CD4-positive, alpha-beta T cell treated with Interleukin-21 for 1 hour (primary cell): ENCODE data around the gene MKI67.
"Not testable (repeated sequence)": the region's sequence is repeated elsewhere in the genome, so short reads cannot be mapped to it uniquely, and the experiment has no call there.

ENCODE experiments used
- DNase-seq: peaks from one replicate; pipeline ENCODE4 v3.0.0-alpha.2; 2020

Gene MKI67

DNA sequence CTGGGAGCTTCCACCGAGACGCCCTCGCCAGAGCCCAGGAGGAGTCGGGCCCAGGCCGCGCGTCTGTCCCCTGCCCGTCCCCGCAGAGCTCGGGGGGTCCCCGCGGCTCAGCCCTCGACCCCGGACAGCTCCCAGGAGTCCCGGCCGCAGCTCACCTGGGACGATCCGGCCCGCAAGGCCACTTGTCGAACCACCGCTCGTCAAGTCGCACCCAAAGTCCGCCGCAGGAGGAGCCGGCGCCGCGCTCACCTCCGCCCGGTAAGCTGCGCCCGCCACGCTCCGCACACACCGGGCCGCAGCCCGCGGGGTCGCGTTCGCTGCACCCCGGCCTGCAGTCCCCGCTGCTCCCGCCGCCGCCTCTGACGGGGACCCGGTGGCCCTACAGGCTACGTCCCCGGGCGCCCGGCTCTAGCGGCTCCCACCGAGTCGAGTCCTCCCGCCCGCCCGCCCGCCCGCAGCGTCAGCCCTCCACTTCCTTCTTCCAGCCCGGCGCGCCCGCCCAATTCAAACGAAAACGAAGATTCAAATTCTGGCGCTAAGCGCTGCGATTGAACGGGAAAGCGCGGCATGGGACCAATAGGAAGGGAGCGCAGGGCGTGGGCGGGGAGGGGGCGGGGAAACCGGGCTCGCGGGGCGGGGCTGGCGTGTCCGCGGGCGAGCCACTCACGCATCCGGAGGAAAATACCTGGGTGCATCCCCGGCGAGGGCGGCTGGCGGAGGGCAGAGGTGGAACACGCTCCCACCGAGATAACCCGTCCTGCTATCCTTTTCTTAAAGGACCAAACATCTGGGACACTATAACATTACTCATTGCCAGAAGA lies at the start of gene MKI67:
Gene MKI67 (minus strand): TSS at position 480 of the 821 bp plus-strand sequence. CDS start 756 bp downstream, outside the sequence.
- peak; percentile 93 for DNase-seq

DNA sequence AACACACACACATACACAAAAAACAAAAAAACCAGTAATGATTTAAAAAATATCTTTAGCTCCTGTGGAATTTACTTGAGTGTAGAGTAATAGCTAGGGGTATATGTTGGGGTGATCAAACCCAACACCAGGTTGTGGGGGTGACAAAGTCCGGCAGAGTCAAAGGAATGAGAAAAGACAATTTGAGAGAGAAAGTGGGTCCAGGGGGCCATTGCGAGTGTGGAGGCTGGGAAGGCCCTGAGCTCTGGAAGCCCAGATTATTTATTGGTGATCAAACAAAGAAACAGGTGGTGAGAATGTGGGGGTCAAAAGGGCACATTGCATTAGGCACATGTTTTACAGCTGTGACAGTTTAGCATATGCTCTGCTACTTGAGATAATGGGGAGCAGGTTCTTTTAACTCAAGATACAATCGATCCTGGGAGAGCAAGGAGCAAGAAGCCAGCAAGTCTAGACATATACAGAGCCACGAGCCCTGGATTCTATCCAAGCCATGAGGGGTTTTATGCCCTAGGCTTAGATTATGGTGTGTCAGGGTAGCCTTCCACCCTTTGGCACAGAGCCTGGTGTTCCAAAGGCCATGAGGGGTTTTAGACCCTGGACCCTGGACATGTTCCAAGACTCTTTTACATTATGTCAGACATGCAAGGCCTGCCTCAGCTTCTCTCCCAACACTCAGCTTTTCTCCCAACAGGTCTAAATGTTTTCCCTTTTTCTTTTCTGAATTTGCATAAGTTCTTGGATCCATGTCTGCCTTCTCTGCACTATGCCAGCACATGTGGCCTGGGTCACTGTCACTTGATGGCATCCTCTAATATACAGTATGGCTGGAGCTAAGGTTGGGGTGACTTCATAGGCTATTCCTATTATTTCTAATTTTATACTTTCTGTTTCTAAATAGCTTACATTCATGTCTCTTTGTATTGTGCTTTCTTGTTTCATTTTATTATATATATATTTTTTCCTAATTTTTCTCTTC lies 48.6 kb upstream of the MKI67 start:
- DNase-seq, result no peak

DNA sequence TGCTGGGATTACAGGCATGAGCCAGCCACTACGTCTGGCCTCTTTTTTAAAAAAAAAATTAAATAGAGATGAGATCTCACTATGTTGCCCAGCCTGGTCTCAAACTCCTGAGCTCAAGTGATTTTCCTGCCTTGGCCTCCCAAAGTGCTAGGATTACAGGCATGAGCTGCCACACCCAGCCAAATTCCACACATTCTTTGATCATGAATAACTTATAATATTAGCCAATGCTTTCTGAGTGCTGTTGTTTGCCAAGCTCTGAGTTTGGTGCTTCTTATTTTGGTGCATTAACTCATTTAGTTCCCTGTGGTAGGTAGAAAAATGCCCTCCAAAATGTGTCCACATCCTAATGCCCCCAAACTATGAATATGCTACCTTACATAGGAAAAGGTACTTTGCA lies 47.2 kb upstream of the MKI67 start:
- DNase-seq, result no peak

GRCh38 chr10:128172756-128173155 lies 46.5 kb upstream of the MKI67 start:
- no peak for DNase-seq

DNA sequence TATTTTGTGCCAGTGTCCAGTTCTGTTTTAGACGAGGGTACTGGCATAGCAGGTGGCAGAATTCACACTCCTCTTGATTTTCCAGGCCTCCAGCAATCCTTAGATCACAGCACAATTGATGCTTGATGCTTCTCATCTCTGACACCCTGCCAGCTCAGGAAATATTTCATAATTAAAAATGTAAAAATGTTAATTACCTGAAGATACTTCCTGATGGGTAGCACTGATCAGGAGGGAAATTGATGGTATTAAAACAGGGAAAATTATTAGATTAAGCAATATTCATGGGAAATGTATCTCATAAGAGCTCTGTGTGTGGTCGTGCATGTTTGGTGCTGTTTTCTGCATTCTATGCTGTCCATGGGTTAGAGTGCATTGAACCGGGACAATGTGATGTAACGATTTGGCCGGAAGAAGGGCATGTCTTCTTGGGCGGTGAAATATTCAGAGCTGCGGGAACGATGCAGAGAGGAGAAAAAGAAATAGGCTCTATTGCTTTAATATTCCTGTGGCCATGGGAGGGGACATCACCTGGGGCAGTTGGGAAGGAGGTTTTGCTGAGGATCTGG lies 43.7 kb upstream of the MKI67 start:
- no peak for DNase-seq

DNA sequence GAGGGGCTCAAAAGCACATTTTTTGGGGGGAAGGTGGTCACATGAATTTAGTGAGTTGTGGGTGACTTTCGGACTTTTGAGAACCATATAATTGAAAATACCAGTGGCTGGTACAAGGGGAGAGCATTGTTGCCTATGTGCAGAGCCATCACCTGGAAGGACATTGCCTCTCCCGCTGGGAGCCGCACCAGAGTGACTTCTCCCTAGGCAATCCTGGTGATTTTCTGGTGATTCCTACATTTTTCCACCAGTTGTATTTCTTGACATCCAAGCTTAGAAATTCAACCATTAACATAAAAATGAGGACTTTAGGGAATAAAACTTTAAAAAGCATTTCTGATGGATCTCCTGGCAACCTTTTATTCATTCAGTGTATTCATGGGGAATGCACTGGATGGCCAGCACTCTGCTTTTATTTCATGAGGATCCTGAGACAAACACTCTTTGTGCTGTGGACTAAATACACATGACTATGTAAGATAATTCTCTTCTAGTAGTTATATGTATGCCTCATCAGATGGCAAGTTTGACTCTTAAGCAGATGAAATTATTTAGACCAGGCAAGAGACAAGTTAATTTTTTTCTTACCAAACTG lies 41.8 kb upstream of the MKI67 start:
- DNase-seq, result no peak

DNA sequence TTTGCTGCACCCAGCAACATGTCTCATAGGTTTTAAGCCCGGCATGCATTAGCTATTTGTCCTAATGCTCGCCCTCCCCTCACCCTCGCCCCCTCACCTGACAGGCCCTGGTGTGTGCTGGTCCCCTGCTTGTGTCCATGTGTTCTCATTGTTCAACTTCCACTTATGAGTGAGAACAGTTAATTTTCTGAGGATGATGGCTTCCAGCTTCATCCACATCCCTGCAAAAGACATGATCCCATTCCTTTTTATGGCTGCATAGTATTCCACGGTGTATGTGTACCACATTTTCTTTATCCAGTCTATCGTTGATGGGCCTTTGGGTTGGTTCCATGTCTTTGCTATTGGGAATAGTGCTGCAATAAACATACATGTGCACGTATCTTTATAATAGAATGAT lies 40.9 kb upstream of the MKI67 start:
- DNase-seq, result not testable (repeated sequence)

GRCh38 chr10:128166151-128166550 lies 39.9 kb upstream of the MKI67 start:
- DNase-seq, result no peak

DNA sequence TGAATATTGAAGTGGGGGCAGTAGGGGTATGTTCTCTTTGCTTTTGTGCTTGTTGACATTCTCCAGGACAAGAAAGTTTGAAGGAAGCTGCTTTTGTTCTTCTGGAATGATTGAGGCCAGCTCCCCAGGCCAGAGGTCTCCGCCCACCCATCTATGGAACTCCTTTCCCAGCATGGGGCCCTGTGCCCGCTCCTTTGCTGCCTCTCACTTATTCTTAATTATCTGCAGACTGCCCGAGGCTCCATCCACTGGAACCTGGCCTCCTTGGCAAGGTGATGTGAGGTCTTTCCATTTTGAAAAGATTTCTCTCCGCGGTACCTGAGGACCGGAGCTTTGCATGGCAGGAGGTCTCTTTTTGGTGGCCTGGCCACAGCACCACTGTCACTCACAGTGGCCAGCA lies 39.3 kb upstream of the MKI67 start:
- no peak for DNase-seq

GRCh38 chr10:128163701-128164100 lies 37.5 kb upstream of the MKI67 start:
- DNase-seq, result no peak

- no peak for DNase-seq
These were observed 34.8 kb upstream of the MKI67 start for GRCh38 chr10:128161031-128161430.

DNA sequence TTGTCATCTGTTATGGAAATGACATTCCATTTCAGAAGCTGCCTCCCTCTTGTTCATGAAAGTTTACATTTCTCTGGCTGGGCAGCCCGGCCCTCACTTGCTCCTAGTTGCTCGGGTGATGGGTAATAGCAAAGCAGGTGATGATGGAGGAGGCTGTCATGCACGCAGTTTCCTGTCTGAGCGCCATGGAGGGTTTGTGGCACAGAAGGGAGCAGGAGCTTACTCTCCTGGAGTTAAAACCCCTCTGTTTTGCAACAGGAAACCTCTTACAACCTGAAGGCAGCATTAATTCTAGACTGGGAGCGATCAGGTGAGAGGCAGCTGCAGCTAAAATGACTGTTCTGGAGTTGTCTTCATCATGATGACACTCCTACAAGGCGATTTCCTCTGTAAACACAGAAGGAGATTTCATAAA lies 34.1 kb upstream of the MKI67 start:
- DNase-seq, result no peak

DNA sequence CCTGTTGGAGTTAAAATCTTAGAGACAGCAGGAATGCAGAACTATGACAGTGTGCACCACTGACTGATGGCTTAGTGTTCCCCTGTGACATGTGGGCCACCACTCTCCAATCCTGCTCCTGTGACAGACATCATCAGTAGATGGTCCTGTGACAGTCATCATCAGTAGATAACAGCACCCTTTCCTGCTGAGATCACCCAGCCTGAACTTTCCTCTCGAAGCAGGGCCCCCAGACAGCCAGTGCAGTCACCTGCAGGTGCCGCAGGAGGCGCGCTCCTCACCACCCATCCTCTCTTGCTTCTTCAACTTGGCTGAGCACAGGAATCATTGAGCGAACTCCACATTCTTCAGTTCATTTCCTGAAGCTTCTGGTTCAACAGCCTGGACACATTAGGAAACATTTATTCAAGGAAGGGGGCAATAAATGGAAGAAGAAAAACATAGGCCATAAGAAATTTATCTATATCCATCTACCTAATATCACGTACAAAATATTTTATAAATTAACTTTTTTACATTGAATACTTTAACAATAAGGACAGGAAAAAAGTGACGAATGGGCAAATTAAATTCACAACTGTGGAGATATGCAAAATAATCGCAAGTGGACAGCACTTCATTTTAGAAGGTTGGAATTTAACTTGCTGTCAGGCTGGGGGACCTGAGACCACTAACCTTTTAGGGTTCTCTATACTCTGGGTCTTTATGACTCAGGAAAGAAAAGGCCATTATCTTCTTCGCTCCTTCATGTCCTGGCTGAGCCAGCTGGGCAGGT lies 32.0 kb upstream of the MKI67 start:
- no peak for DNase-seq

GRCh38 chr10:128156999-128157755 lies 31.0 kb upstream of the MKI67 start:
- DNase-seq, result no peak

DNA sequence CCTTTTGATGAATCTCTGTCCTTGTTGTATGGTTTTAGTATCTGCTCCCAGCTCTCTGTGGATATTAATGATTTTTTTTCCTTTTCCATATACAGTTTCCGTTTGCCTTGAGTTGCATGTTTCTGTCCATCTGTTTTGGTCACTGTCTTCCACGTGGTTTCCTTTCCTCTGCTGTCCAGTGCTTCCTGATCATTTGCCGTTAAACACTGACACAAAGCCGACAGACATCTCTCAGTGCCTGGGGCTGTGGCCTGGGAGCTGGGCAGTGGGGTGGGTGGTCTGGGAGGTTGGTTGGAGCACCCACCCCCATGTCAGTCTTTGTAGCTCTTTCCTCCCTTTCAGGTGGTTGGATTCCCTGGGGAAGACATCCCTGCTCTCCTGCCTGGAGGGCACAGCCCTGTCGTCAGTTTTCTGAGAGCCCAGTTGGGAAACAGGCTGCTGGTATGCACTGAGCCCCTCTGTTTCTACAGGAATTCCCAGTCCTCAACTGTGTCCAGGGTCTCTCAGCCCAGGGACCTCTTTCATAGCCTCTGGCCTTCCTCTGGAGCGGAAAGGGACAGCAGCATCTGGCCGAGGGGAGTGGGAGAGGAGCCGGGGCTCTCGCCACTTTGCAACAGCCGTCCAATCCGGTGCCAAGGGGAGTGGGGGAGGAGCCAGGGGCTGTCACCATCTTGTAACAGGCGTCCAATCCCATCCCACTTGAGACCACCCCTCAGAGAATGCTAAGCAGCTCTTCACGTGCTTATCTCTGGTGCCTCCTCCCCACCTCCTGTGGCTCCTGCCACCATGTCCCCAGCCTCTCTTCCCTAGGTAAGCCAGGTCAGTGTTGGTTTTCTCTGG lies 26.7 kb upstream of the MKI67 start:
- DNase-seq, result no peak

DNA sequence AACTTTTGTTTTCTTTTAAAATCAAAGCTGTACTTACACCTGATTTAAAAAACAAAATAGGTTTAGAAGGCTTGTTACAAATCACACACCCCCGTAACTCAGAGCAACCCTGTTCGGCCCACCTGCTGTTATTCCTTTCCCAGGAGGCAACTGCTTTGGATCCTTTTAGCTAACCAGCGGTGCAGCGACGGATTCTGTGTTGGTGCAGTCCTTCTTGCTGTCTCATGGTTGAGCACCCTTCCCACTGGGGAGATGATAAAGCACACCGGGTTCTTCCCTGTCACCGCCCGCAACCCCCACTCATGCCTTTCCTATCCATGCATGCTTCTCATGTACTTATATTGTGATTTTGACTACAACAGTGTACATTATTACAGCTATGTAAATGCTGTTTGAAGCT lies 24.8 kb upstream of the MKI67 start:
- no peak for DNase-seq

- no peak for DNase-seq
These were observed 24.3 kb upstream of the MKI67 start for GRCh38 chr10:128150561-128150960.

DNA sequence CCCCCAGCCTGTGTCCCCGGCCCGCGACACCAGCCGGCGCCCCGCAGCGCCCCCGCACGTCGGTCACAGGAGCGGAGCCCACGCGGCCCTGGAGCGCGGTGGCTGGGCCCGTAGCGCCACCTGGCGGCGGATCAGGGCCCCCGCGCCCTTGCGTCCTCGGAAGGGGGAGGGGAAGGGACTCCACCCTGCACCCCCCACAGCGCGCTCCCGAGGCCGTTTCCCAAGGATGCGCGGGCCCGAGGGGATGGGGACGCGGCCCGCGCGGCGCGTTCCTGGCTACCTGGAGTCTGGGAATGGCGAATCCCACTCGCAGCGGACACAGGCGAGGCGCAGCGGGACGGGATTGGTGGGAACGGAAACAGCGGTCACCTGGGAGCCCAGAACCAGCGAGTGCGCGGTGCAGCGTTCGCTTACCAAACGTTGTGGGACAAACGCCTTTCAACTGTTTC lies 23.8 kb upstream of the MKI67 start:
- peak; percentile 80 for DNase-seq

GRCh38 chr10:128149267-128150014 lies 23.2 kb upstream of the MKI67 start:
- no peak for DNase-seq

DNA sequence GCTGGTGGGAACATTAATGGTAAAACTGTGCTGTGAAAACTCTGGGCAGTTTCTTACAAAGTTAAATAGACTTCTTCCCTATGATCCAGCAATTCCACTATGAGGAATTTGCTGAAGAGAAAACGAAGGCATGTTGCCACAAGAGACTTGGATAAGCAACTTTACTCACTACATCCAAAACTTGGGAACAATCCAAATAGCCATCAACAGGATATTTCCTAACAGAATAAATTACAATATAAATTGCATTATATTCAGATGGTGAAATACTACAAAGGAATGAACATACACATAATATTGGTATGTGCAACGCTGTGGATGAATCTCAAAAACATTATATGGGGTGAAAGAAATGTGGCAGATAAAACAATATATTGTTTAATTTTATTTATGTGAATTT lies 21.4 kb upstream of the MKI67 start:
- DNase-seq, result no peak
